Neural progenitor cell (in vitro differentiated cells): ENCODE data around the gene CCDC14.

Experiments
- EZH2phosphoT487 ChIP-seq: fragments of 200-600 bp; sonication (generic); IDR thresholded peaks from 2 replicates; pipeline ENCODE4 v1.6.1; 2017; ENCODE audit warnings: antibody characterized with exemption
- TF ChIP-seq, protein P1 (sequence below): fragments of 200-600 bp; sonication (generic); IDR thresholded peaks from 2 replicates; pipeline ENCODE4 v1.5.1; 2017; ENCODE audit warnings: antibody characterized with exemption, mild to moderate bottlenecking

GRCh38 chr3:123935830-123936229 is 25.2 kb downstream of the CCDC14 start:
- TF ChIP-seq, protein P1, sequence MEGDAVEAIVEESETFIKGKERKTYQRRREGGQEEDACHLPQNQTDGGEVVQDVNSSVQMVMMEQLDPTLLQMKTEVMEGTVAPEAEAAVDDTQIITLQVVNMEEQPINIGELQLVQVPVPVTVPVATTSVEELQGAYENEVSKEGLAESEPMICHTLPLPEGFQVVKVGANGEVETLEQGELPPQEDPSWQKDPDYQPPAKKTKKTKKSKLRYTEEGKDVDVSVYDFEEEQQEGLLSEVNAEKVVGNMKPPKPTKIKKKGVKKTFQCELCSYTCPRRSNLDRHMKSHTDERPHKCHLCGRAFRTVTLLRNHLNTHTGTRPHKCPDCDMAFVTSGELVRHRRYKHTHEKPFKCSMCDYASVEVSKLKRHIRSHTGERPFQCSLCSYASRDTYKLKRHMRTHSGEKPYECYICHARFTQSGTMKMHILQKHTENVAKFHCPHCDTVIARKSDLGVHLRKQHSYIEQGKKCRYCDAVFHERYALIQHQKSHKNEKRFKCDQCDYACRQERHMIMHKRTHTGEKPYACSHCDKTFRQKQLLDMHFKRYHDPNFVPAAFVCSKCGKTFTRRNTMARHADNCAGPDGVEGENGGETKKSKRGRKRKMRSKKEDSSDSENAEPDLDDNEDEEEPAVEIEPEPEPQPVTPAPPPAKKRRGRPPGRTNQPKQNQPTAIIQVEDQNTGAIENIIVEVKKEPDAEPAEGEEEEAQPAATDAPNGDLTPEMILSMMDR: no peak
- no peak for TF ChIP-seq EZH2phosphoT487
